OCI-LY3 (cell line): ENCODE data around the gene ICE1.

ENCODE experiments used
- EZH2phosphoT487 ChIP-seq: fragments of 200-600 bp; shearing (Covaris generic); IDR thresholded peaks from 2 replicates; pipeline ENCODE4 v1.6.1; 2018; ENCODE audit warnings: antibody characterized with exemption, mixed run types, low read depth
- TF ChIP-seq, protein P1 (sequence below): fragments of 200-600, 300-600 bp; sonication (generic); IDR thresholded peaks from 2 replicates; pipeline ENCODE4 v1.5.1; 2014; ENCODE audit warnings: antibody characterized with exemption, low read length, low read depth

DNA sequence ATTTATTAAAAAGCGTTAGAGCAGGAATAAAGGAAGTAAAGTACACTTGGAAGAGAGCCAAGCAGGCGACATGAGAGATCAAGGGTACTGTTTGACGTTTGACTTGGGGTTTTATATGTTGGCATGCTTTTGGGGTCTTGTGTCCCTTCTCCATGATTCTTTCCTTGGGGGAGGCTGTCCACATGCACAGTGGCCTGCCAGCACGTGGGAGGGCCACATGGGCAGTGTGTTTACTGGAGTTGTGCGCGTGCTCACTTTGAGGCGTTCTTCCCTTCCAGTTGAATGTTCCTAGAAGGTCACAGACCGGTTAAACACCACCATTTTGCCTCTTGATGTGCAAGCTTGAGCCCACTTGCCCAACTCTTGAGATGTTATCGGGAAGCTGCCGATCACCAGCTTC lies 49.5 kb upstream of the ICE1 start:
- TF ChIP-seq, protein P1, sequence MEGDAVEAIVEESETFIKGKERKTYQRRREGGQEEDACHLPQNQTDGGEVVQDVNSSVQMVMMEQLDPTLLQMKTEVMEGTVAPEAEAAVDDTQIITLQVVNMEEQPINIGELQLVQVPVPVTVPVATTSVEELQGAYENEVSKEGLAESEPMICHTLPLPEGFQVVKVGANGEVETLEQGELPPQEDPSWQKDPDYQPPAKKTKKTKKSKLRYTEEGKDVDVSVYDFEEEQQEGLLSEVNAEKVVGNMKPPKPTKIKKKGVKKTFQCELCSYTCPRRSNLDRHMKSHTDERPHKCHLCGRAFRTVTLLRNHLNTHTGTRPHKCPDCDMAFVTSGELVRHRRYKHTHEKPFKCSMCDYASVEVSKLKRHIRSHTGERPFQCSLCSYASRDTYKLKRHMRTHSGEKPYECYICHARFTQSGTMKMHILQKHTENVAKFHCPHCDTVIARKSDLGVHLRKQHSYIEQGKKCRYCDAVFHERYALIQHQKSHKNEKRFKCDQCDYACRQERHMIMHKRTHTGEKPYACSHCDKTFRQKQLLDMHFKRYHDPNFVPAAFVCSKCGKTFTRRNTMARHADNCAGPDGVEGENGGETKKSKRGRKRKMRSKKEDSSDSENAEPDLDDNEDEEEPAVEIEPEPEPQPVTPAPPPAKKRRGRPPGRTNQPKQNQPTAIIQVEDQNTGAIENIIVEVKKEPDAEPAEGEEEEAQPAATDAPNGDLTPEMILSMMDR = no peak
- no peak for TF ChIP-seq EZH2phosphoT487
